ENCODE results near the gene ATRIP. TPM values are rescaled to one million over a fixed set of nuclear protein-coding genes. Genes with fewer than 3 reads are reported as not detected.

The ATRIP gene
- total RNA-seq, 2 donors from 2014 or later, result 7.7 to 16.5 TPM

DNA sequence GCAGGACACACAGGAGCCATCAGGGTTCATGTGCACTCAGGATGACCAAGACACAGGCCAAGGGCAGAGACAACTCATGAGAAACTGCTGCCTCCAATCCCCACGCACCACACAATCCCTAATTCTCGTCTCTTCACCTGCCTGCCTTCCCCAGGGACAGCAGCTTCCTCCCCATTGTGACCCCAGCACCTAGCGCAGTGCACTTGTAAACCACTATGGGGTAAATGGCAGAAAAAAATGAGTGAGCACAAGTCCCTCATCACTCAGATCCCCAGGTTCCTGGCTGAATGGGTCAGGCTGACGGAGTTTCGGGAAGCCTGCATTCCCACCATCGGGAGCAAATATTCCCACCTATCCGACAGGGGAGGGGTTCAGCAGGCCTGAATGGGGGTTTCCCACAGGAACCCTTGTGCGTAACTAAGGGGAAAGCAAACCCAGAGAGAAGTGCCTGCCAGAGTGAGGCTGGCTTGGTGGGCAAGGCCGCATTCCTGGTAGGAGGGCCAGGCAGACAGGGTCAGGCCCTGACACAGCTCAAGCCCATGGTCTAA is 35.4 kb upstream of the ATRIP start:
- no peaks in the 10 kb centered on the region for H3K27me3 ChIP-seq (replicated peaks; ENCODE audit: insufficient read depth)
- DNase-seq (ENCODE audit: low spot score), result no peak
- intact Hi-C loops (cut with DNase I), result no loop called here
- WGBS, result 94% methylated on average over 9 of the region's 9 CpGs
- H3K4me1 ChIP-seq (replicated peaks), result no peaks in the 10 kb centered on the region
- no peak overlapping the region for H3K4me3 ChIP-seq
- TF ChIP-seq POLR2A (IDR thresholded peaks at IDR 0.05) (no peak), POLR2AphosphoS5 (IDR thresholded peaks at IDR 0.05) (no peak)
- TF ChIP-seq, protein P1, sequence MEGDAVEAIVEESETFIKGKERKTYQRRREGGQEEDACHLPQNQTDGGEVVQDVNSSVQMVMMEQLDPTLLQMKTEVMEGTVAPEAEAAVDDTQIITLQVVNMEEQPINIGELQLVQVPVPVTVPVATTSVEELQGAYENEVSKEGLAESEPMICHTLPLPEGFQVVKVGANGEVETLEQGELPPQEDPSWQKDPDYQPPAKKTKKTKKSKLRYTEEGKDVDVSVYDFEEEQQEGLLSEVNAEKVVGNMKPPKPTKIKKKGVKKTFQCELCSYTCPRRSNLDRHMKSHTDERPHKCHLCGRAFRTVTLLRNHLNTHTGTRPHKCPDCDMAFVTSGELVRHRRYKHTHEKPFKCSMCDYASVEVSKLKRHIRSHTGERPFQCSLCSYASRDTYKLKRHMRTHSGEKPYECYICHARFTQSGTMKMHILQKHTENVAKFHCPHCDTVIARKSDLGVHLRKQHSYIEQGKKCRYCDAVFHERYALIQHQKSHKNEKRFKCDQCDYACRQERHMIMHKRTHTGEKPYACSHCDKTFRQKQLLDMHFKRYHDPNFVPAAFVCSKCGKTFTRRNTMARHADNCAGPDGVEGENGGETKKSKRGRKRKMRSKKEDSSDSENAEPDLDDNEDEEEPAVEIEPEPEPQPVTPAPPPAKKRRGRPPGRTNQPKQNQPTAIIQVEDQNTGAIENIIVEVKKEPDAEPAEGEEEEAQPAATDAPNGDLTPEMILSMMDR (IDR thresholded peaks at IDR 0.05), result no peak
- H3K9me3 ChIP-seq, result no peaks in the 10 kb centered on the region
- no peak overlapping the region for H3K27ac ChIP-seq
- H3K36me3 ChIP-seq, result peaks cover 50 to 72% of the 10 kb centered on the region in 2 donors

DNA sequence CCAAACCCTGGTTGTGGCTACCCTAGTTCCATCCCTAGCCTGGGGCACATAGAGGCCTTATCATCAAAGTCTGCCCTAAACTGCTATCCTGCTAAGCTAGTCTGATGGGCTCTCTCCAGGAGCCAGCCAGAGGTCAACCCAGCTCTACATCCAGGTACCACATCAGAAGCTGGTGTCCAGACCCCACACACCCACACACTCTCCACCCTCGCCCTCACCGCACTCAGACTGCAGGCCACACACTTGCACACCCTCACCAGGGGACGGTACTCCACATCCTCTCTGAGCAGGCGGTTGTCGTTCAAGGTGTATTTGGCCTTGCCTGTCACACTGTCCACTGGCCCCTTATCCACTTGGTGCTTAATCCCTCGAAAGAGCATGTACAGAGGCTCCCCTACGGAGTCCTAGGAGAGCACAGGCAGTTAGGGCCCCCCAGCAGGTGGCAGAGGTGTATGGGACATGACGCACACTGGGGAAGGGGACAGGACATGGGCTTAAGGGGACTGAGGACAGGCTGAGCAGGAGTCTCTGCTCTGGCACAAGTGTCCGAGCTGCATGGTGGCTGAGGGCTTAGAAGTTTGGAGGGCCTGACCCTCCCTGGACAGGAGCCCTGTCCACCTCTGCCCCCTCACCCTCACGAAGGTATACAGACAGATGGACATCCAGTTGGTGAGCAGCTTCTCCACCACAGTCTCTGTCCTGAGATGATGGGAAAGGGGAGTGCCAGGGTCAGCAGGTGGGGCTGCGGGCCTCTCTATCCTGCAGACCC is 34.7 kb upstream of the ATRIP start:
- 90% methylated on average over 11 of the region's 11 CpGs for WGBS
- intact Hi-C loops (cut with DNase I), result no loop called here
- H3K36me3 ChIP-seq, result peaks cover 44 to 72% of the 10 kb centered on the region in 2 donors
- H3K27me3 ChIP-seq (replicated peaks; ENCODE audit: insufficient read depth), result no peaks in the 10 kb centered on the region
- DNase-seq (ENCODE audit: low spot score), result no peak
- no peaks in the 10 kb centered on the region for H3K9me3 ChIP-seq
- H3K27ac ChIP-seq, result no peak overlapping the region
- no peaks in the 10 kb centered on the region for H3K4me1 ChIP-seq (replicated peaks)
- TF ChIP-seq POLR2AphosphoS5 (IDR thresholded peaks at IDR 0.05) (no peak), POLR2A (IDR thresholded peaks at IDR 0.05) (no peak)
- no peak overlapping the region for H3K4me3 ChIP-seq

DNA sequence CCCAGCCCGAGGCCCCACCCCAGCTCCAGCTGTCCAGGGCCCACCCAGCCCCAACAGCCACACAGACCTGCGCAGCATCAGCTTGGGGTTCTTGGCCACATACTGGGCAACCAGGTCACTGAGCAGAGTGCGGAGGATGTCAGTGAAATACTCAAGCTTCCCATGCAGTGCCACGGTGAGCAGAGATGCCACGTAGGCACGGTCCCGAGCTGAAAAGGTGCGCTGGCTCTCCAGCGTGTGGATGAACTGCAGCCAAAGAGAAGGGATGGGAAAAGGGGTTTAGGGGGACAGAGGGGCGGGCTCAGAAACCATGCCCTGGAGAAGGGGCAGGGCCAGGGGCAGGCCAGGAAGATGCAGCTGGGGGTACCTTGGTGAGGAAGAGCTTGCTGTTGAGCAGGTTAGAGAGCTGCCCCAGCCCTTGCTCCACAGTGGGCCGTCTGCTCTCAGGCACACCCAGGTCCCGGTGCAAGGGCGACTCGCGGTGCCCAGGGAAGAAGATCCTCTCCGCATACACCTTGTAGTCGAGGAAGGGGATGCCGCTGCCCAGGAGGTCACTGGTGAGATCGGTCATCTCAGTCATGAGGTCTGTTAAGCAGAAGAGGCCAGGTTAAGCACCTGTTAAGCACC is 34.0 kb upstream of the ATRIP start:
- H3K9me3 ChIP-seq, result no peaks in the 10 kb centered on the region
- H3K4me1 ChIP-seq (replicated peaks), result no peaks in the 10 kb centered on the region
- TF ChIP-seq POLR2A (IDR thresholded peaks at IDR 0.05) (no peak), POLR2AphosphoS5 (IDR thresholded peaks at IDR 0.05) (no peak)
- TF ChIP-seq, protein P1 (IDR thresholded peaks at IDR 0.05), result no peak
- H3K4me3 ChIP-seq, result no peak overlapping the region
- no peak for DNase-seq (ENCODE audit: low spot score)
- no peak overlapping the region for H3K27ac ChIP-seq
- 89% methylated on average over 19 of the region's 19 CpGs for WGBS
- intact Hi-C loops (cut with DNase I), result no loop called here
- peaks cover 43 to 74% of the 10 kb centered on the region in 2 donors for H3K36me3 ChIP-seq
- H3K27me3 ChIP-seq (replicated peaks; ENCODE audit: insufficient read depth), result no peaks in the 10 kb centered on the region

DNA sequence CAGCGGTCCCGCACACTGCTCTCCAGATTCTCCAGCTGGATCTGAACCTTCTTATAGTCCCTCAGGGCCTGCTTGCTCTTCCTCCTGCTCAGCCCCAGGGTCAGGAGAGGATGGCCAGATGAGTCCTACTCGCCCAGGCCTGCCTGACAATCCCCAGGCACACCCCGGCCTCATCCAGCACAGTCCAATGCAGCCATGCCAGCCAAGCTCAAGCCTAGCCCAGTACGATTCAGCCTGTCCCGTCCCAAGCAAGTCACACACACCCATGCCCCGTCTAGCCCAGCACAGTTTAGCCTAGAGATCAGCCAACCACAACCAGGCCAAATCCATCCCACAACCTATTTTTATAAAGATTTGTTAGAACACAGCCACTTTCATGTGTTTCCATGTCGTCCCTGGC is 33.5 kb upstream of the ATRIP start:
- peaks cover 43 to 80% of the 10 kb centered on the region in 2 donors for H3K36me3 ChIP-seq
- no peaks in the 10 kb centered on the region for H3K9me3 ChIP-seq
- DNase-seq (ENCODE audit: low spot score), result no peak
- no peaks in the 10 kb centered on the region for H3K4me1 ChIP-seq (replicated peaks)
- no peak overlapping the region for H3K4me3 ChIP-seq
- TF ChIP-seq, protein P1 (IDR thresholded peaks at IDR 0.05), result no peak
- H3K27me3 ChIP-seq (replicated peaks; ENCODE audit: insufficient read depth), result no peaks in the 10 kb centered on the region
- no peak overlapping the region for H3K27ac ChIP-seq
- WGBS, result 67% methylated on average over 8 of the region's 8 CpGs
- intact Hi-C loops (cut with DNase I), result no loop called here

DNA sequence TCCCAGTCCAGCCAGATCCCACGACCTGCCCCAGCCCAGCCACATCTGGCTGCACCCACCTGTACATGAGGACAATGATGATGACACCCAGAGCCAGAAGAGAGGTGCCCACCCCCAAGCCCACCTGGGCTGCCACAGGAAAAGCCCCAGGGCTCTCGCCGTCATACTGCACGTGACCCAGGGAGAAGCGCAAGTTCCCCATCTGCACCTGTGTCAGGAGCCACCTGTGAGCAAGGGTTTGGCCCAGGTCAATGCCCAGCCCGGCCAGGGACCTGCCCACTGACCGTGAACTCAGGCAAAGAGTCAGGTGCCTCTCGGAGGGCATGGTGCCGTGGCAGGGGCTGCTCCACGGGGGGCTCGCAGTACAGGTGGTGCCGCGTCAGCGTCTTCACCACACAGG is 32.9 kb upstream of the ATRIP start:
- no peak for TF ChIP-seq POLR2AphosphoS5 (IDR thresholded peaks at IDR 0.05)
- TF ChIP-seq, protein P1 (IDR thresholded peaks at IDR 0.05), result no peak
- no peak for TF ChIP-seq POLR2A (IDR thresholded peaks at IDR 0.05)
- no peaks in the 10 kb centered on the region for H3K27me3 ChIP-seq (replicated peaks; ENCODE audit: insufficient read depth)
- H3K27ac ChIP-seq, result no peak overlapping the region
- WGBS, result 90% methylated on average over 14 of the region's 14 CpGs
- intact Hi-C loops (cut with DNase I), result no loop called here
- no peak overlapping the region for H3K4me3 ChIP-seq
- peaks cover 38 to 79% of the 10 kb centered on the region in 2 donors for H3K36me3 ChIP-seq
- no peaks in the 10 kb centered on the region for H3K9me3 ChIP-seq
- DNase-seq (ENCODE audit: low spot score), result no peak
- H3K4me1 ChIP-seq (replicated peaks), result no peaks in the 10 kb centered on the region

Measured in prostate gland (tissue), 2 donors.